ENCODE data around the gene OR2A12. TPM values are rescaled to one million over a fixed set of nuclear protein-coding genes. Genes with fewer than 3 reads are reported as not detected.
"Not testable (repeated sequence)": the region's sequence is repeated elsewhere in the genome, so short reads cannot be mapped to it uniquely, and the experiment has no call there.

OR2A12 gene
- total and polyA plus RNA-seq, 5 donors from 2014 or later = 0.06 TPM; not detected in 4

DNA sequence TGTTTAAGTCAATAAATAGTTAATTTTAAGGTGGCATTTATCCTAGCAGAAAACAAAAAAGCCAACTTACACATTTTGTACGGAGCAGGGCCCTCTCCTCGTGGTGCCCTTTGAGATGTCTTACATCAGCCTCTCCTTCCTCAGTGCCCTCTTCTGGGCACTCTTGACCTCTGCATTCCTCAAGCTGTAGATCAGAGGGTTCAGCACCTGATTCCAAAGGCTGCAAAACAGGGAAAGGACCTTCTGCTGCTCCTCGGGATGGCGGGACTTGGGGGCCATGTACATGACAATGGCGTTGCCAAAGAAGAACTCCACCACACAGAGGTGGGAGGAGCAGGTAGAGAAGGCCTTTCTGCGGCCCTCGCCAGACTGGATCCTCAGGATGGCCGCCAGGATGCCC lies 32.3 kb downstream of the OR2A12 start:
- no peak overlapping the region for H3K27ac ChIP-seq (ENCODE audit: insufficient read depth, low read length, poor library complexity, severe bottlenecking)
- DNase-seq (no peak), ATAC-seq (ENCODE audit: low read depth in 2 of 2) (no peak)
- peaks cover 7% of the 10 kb centered on the region for H3K27me3 ChIP-seq (ENCODE audit: control insufficient read depth, insufficient read depth, low read length)
- H3K36me3 Mint-ChIP-seq = peaks cover 3% of the 10 kb centered on the region
- no peaks in the 10 kb centered on the region for H3K9me3 ChIP-seq (ENCODE audit: control insufficient read depth in 2 of 2, low read length in 2 of 2)
- no peaks in the 10 kb centered on the region for H3K36me3 ChIP-seq (ENCODE audit: control insufficient read depth, insufficient read depth, low read length)
- peaks cover 28% of the 10 kb centered on the region for H3K27me3 Mint-ChIP-seq
- H3K4me3 Mint-ChIP-seq = no peak overlapping the region
- no peak overlapping the region for H3K27ac Mint-ChIP-seq
- no peak overlapping the region for H3K4me3 ChIP-seq (ENCODE audit: low read depth, low read length)
- peaks cover 0 to 3% (median 0%) of the 10 kb centered on the region in 7 donors for H3K9me3 Mint-ChIP-seq
- no peaks in the 10 kb centered on the region for H3K4me1 ChIP-seq (ENCODE audit: control insufficient read depth, insufficient read depth, low read length, poor library complexity, severe bottlenecking)
- no peaks in the 10 kb centered on the region for H3K4me1 Mint-ChIP-seq

DNA sequence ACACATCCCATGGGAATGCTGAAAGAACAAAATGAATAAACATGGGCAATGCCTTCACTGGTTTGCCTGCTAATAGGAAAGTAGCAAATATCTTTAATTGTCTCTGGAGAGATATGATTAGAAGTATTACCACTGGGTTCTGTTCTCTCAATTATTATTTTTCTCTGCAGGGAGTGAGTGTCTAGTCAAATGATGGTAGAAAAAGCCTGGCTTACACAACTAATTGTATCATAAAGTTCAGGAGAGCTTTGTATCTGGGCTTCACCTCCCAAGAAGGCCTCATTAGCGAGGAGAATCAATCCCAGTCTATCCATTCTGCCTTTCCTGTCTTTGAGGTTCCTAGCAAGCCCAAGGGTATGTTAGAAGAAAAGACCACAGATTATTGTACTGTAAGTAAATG lies 36.8 kb downstream of the OR2A12 start, which contains the start of gene OR2A14:
OR2A14 (plus strand) TSS at position 301 of the 400 bp plus-strand sequence. CDS start 5,937 bp downstream, outside the sequence.
- H3K27me3 Mint-ChIP-seq = peaks cover 11% of the 10 kb centered on the region
- peak within 1 kb of the TSS in 2 of 3 donors; percentile 35 to 45 for H3K27ac Mint-ChIP-seq
- H3K36me3 Mint-ChIP-seq = peaks cover 3% of the 10 kb centered on the region
- H3K4me1 ChIP-seq (ENCODE audit: control insufficient read depth, insufficient read depth, low read length, poor library complexity, severe bottlenecking) = no peaks in the 10 kb centered on the region
- no peak for DNase-seq
- H3K9me3 Mint-ChIP-seq = peaks cover 0 to 2% (median 0%) of the 10 kb centered on the region in 7 donors
- no peaks in the 10 kb centered on the region for H3K9me3 ChIP-seq (ENCODE audit: control insufficient read depth in 2 of 2, low read length in 2 of 2)
- H3K27ac ChIP-seq (ENCODE audit: insufficient read depth, low read length, poor library complexity, severe bottlenecking) = no peak within 1 kb of the TSS
- H3K36me3 ChIP-seq (ENCODE audit: control insufficient read depth, insufficient read depth, low read length) = no peaks in the 10 kb centered on the region
- H3K4me3 ChIP-seq (ENCODE audit: low read depth, low read length) = no peak within 1 kb of the TSS
- H3K27me3 ChIP-seq (ENCODE audit: control insufficient read depth, insufficient read depth, low read length) = no peaks in the 10 kb centered on the region
- H3K4me3 Mint-ChIP-seq = no peak within 1 kb of the TSS
- no peak for ATAC-seq (ENCODE audit: low read depth in 2 of 2)
- peaks cover 0 to 6% (median 0%) of the 10 kb centered on the region in 4 donors for H3K4me1 Mint-ChIP-seq

DNA sequence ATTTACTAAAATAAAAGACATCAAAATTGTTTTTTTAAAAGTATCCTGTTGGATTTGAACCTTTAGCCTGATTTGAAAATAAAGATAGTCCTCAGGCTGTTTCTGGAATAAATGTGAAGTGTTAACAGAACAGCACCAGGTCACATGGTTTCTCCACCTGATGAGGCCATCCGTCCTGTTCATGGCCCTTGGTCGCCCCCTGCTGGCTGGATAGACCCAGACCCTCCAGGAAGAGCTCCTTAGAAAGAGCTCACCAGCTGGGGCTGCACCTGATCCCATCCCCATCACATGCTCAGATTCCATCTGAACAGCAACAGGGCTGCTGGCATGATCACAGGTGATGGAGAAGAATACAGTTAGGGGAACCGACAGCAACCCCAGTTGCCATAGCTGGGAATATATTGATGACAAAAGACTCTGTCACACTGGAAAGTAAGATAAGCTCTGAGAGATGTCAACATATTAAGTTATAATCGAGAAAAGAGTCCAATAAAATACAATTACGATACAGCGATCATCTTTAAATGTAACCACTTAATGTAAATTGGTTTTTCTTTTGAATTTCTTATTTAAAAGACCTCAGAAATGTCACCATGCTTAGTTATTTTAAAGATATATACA lies 41.7 kb downstream of the OR2A12 start:
- Histone ChIP-seq H3K27ac (ENCODE audit: insufficient read depth, low read length, poor library complexity, severe bottlenecking) (no peak overlapping the region), H3K36me3 (ENCODE audit: control insufficient read depth, insufficient read depth, low read length) (no peaks in the 10 kb centered on the region), H3K4me1 (ENCODE audit: control insufficient read depth, insufficient read depth, low read length, poor library complexity, severe bottlenecking) (no peaks in the 10 kb centered on the region), H3K9me3 (ENCODE audit: control insufficient read depth in 2 of 2, low read length in 2 of 2) (no peaks in the 10 kb centered on the region), H3K27me3 (ENCODE audit: control insufficient read depth, insufficient read depth, low read length) (no peaks in the 10 kb centered on the region), H3K4me3 (ENCODE audit: low read depth, low read length) (no peak overlapping the region)
- peak; percentile 65 to 85 (median 78) for DNase-seq
- ATAC-seq (ENCODE audit: low read depth in 2 of 2) = peak; percentile 95 to 96
- Mint-ChIP-seq H3K27me3 (peaks cover 17% of the 10 kb centered on the region), H3K27ac (no peak overlapping the region), H3K9me3 (peaks cover 0 to 1% (median 0%) of the 10 kb centered on the region in 7 donors), H3K4me1 (peaks cover 0 to 6% (median 0%) of the 10 kb centered on the region in 4 donors), H3K36me3 (no peaks in the 10 kb centered on the region), H3K4me3 (no peak overlapping the region)

DNA sequence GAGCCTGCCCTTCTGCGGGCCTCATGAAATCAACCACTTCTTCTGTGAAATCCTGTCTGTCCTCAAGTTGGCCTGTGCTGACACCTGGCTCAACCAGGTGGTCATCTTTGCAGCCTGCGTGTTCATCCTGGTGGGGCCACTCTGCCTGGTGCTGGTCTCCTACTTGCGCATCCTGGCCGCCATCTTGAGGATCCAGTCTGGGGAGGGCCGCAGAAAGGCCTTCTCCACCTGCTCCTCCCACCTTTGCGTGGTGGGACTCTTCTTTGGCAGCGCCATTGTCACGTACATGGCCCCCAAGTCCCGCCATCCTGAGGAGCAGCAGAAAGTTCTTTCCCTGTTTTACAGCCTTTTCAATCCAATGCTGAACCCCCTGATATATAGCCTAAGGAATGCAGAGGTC lies 43.5 kb downstream of the OR2A12 start:
- H3K27me3 ChIP-seq (ENCODE audit: control insufficient read depth, insufficient read depth, low read length); H3K4me3 Mint-ChIP-seq; H3K9me3 Mint-ChIP-seq; H3K27ac ChIP-seq (ENCODE audit: insufficient read depth, low read length, poor library complexity, severe bottlenecking); DNase-seq; H3K9me3 ChIP-seq (ENCODE audit: control insufficient read depth in 2 of 2, low read length in 2 of 2); H3K36me3 Mint-ChIP-seq; H3K4me1 ChIP-seq (ENCODE audit: control insufficient read depth, insufficient read depth, low read length, poor library complexity, severe bottlenecking); H3K36me3 ChIP-seq (ENCODE audit: control insufficient read depth, insufficient read depth, low read length); ATAC-seq (ENCODE audit: low read depth in 2 of 2); H3K4me3 ChIP-seq (ENCODE audit: low read depth, low read length); H3K4me1 Mint-ChIP-seq; H3K27ac Mint-ChIP-seq: not testable (repeated sequence)
- H3K27me3 Mint-ChIP-seq = peaks cover 21% of the 10 kb centered on the region

DNA sequence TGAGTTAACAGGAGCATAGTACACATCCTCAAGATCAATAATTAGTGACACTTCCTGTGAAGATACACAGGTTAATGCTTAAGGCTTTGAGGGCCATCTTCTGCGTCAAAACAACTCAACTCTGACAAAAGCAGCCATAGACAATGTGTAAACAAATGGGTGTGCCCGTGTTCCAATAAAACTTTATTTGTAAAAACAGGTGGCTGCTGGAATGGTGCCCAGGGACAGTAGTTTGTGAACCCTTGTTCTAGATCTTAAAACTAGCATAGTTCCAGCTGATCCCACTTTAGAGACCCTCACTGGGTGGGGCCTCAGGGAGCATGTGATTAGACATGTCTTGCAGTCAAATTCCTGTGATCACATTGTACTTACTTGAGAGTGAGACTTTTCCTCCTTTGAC lies 44.7 kb downstream of the OR2A12 start:
- Histone ChIP-seq H3K4me1 (ENCODE audit: control insufficient read depth, insufficient read depth, low read length, poor library complexity, severe bottlenecking) (no peaks in the 10 kb centered on the region), H3K9me3 (ENCODE audit: control insufficient read depth in 2 of 2, low read length in 2 of 2) (no peaks in the 10 kb centered on the region), H3K27me3 (ENCODE audit: control insufficient read depth, insufficient read depth, low read length) (peaks cover 2% of the 10 kb centered on the region), H3K36me3 (ENCODE audit: control insufficient read depth, insufficient read depth, low read length) (no peaks in the 10 kb centered on the region), H3K27ac (ENCODE audit: insufficient read depth, low read length, poor library complexity, severe bottlenecking) (no peak overlapping the region), H3K4me3 (ENCODE audit: low read depth, low read length) (no peak overlapping the region)
- no peak overlapping the region for H3K27ac Mint-ChIP-seq
- DNase-seq (no peak), ATAC-seq (ENCODE audit: low read depth in 2 of 2) (no peak)
- no peaks in the 10 kb centered on the region for H3K36me3 Mint-ChIP-seq
- H3K27me3 Mint-ChIP-seq = peaks cover 21% of the 10 kb centered on the region
- H3K4me3 Mint-ChIP-seq = no peak overlapping the region
- H3K4me1 Mint-ChIP-seq = peaks cover 0 to 6% (median 1%) of the 10 kb centered on the region in 4 donors
- peaks cover 0 to 1% (median 0%) of the 10 kb centered on the region in 7 donors for H3K9me3 Mint-ChIP-seq

DNA sequence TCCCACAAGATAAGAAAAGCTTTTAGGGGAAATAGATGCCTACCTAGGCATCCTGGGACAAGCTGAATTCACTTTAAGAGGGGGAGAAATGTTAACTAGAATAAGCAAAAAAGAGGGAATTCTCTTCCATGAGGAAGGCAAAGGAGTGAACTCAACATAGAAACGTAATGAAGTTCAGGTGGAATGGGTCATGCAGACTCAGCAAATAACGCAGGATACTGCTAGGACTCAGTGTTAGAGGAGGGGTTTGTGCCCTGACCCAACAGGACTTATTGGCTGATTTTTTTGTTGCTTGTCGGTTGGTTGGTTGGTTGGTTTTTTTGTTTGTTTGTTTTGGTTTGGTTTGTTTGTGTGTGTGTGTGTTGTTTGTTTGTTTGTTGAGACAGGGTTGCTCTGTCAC lies 46.2 kb downstream of the OR2A12 start:
- Mint-ChIP-seq H3K27ac (peak overlapping the region in 1 of 3 donors; percentile 4), H3K27me3 (peaks cover 18% of the 10 kb centered on the region), H3K4me1 (peaks cover 0 to 2% (median 0%) of the 10 kb centered on the region in 4 donors), H3K36me3 (no peaks in the 10 kb centered on the region), H3K4me3 (no peak overlapping the region), H3K9me3 (no peaks in the 10 kb centered on the region)
- ATAC-seq (ENCODE audit: low read depth in 2 of 2) (no peak), DNase-seq (no peak)
- no peak overlapping the region for H3K27ac ChIP-seq (ENCODE audit: insufficient read depth, low read length, poor library complexity, severe bottlenecking)
- H3K36me3 ChIP-seq (ENCODE audit: control insufficient read depth, insufficient read depth, low read length) = no peaks in the 10 kb centered on the region
- H3K4me3 ChIP-seq (ENCODE audit: low read depth, low read length) = no peak overlapping the region
- H3K4me1 ChIP-seq (ENCODE audit: control insufficient read depth, insufficient read depth, low read length, poor library complexity, severe bottlenecking) = no peaks in the 10 kb centered on the region
- H3K27me3 ChIP-seq (ENCODE audit: control insufficient read depth, insufficient read depth, low read length) = peaks cover 4% of the 10 kb centered on the region
- no peaks in the 10 kb centered on the region for H3K9me3 ChIP-seq (ENCODE audit: control insufficient read depth in 2 of 2, low read length in 2 of 2)

DNA sequence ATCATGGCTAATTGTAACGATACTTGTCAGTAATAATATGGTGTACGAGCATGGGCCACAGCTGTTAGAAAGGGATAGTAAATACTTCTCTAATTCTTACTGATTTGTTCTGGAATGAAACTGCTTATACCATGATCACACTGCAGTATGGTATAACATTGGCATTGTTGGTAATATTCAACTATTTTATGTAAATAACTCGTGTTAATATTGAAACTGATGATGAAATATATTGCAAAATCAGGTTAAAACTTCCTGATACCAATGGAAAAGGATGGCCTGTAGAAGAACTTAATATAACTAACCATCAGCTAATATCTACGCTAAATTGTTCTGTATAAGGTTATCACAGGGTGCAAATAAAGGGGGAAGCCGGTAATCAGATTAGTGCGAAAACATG lies 47.2 kb downstream of the OR2A12 start:
- no peaks in the 10 kb centered on the region for H3K36me3 ChIP-seq (ENCODE audit: control insufficient read depth, insufficient read depth, low read length)
- H3K4me1 ChIP-seq (ENCODE audit: control insufficient read depth, insufficient read depth, low read length, poor library complexity, severe bottlenecking) = no peaks in the 10 kb centered on the region
- no peaks in the 10 kb centered on the region for H3K36me3 Mint-ChIP-seq
- DNase-seq = no peak
- H3K27me3 Mint-ChIP-seq = peaks cover 18% of the 10 kb centered on the region
- peaks cover 0 to 2% (median 0%) of the 10 kb centered on the region in 4 donors for H3K4me1 Mint-ChIP-seq
- H3K4me3 ChIP-seq (ENCODE audit: low read depth, low read length) = no peak overlapping the region
- H3K27me3 ChIP-seq (ENCODE audit: control insufficient read depth, insufficient read depth, low read length) = peaks cover 4% of the 10 kb centered on the region
- no peaks in the 10 kb centered on the region for H3K9me3 ChIP-seq (ENCODE audit: control insufficient read depth in 2 of 2, low read length in 2 of 2)
- ATAC-seq (ENCODE audit: low read depth in 2 of 2) = no peak
- H3K9me3 Mint-ChIP-seq = no peaks in the 10 kb centered on the region
- no peak overlapping the region for H3K27ac ChIP-seq (ENCODE audit: insufficient read depth, low read length, poor library complexity, severe bottlenecking)
- peak overlapping the region in 1 of 3 donors; percentile 18 for H3K27ac Mint-ChIP-seq
- H3K4me3 Mint-ChIP-seq = no peak overlapping the region

DNA sequence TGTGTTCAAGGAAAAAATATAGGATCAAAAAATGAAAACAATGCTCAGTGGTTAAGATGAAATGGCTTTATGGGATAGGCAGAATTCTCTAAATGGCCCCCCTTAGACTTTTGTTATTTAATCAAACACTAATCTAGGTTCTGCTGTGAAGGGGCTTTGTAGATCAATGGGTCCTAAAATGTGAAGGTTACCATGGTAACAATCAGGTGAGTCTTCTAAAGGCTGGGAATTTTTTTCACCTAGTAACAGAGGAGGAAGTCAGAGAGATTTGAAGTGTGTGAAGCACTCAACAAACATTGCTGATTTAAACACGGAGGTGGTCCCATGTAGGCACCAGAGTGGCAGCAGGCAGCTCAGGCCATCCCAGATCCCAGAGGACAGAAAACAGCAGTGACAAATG lies 48.0 kb downstream of the OR2A12 start:
- Mint-ChIP-seq H3K36me3 (no peaks in the 10 kb centered on the region), H3K4me3 (no peak overlapping the region), H3K4me1 (peaks cover 0 to 2% (median 0%) of the 10 kb centered on the region in 4 donors), H3K27ac (no peak overlapping the region), H3K27me3 (peaks cover 18% of the 10 kb centered on the region), H3K9me3 (no peaks in the 10 kb centered on the region)
- no peak for ATAC-seq (ENCODE audit: low read depth in 2 of 2)
- Histone ChIP-seq H3K4me1 (ENCODE audit: control insufficient read depth, insufficient read depth, low read length, poor library complexity, severe bottlenecking) (no peaks in the 10 kb centered on the region), H3K36me3 (ENCODE audit: control insufficient read depth, insufficient read depth, low read length) (no peaks in the 10 kb centered on the region), H3K27me3 (ENCODE audit: control insufficient read depth, insufficient read depth, low read length) (peaks cover 4% of the 10 kb centered on the region), H3K27ac (ENCODE audit: insufficient read depth, low read length, poor library complexity, severe bottlenecking) (no peak overlapping the region), H3K4me3 (ENCODE audit: low read depth, low read length) (no peak overlapping the region), H3K9me3 (ENCODE audit: control insufficient read depth in 2 of 2, low read length in 2 of 2) (no peaks in the 10 kb centered on the region)
- DNase-seq = no peak

Measured in CD4-positive, CD25-positive, alpha-beta regulatory T cell (primary cell).